WTC11 (cell line): ENCODE measurements around the gene PAAF1. TPM values are rescaled to one million over a fixed set of nuclear protein-coding genes. Genes with fewer than 3 reads are reported as not detected.

Experiments
- ATAC-seq: fragments of 200-7000 bp; cut with Tn5 transposase; 2 replicates; pipeline ENCODE4 v1.10.0; 2021; ENCODE audit warnings: mild to moderate bottlenecking, moderate library complexity
- CTCF ChIA-PET: fragments of 300-600 bp; sonication (Branson Sonifier 250); formaldehyde crosslinking; loops from one replicate; lab custom pipeline; 2021; ENCODE audit warnings: antibody characterized with exemption; lab: Charles Lee
- POLR2A ChIA-PET: fragments of 350-600 bp; sonication (Branson Sonifier 250); formaldehyde crosslinking; loops from one replicate; lab custom pipeline; 2021; ENCODE audit warnings: antibody characterized with exemption; lab: Charles Lee
- DNase-seq: peaks from one replicate; pipeline ENCODE4 v3.0.0; 2021; ENCODE audit warnings: low spot score
- H3K27ac Mint-ChIP-seq: 2 replicates; pipeline ENCODE4 v1.8.0; 2021; ENCODE audit warnings: mixed read lengths
- H3K27me3 Mint-ChIP-seq: 2 replicates; pipeline ENCODE4 v1.8.0; 2021; ENCODE audit warnings: low read depth, mild to moderate bottlenecking, moderate library complexity, mixed read lengths
- H3K36me3 Mint-ChIP-seq: 2 replicates; pipeline ENCODE4 v1.8.0; 2021; ENCODE audit warnings: mixed read lengths
- H3K4me1 Mint-ChIP-seq: 2 replicates; pipeline ENCODE4 v1.8.0; 2022; ENCODE audit warnings: mixed read lengths
- H3K4me3 Mint-ChIP-seq: 2 replicates; pipeline ENCODE4 v1.8.0; 2021; ENCODE audit warnings: mild to moderate bottlenecking, moderate library complexity, mixed read lengths
- H3K9me3 Mint-ChIP-seq: 2 replicates; pipeline ENCODE4 v1.8.0; 2021; ENCODE audit warnings: mixed read lengths
- ATF3 ChIP-seq: sonication (generic); formaldehyde crosslinking; conservative IDR thresholded peaks from 2 replicates; pipeline ENCODE4 v1.8.1; 2022; ENCODE audit warnings: mild to moderate bottlenecking, missing genetic modification reagents
- CDX4 ChIP-seq: fragments of 250-450 bp; sonication (Bioruptor Pico); IDR thresholded peaks from 2 replicates; pipeline ENCODE4 v1.9.0; 2021; ENCODE audit warnings: moderate library complexity, mild to moderate bottlenecking, inconsistent platforms, borderline replicate concordance
- CREM ChIP-seq: sonication (generic); formaldehyde crosslinking; IDR thresholded peaks from 2 replicates; pipeline ENCODE4 v1.8.1; 2022; ENCODE audit warnings: mild to moderate bottlenecking, missing genetic modification reagents, moderate library complexity
- ERG ChIP-seq: fragments of 250-450 bp; sonication (Bioruptor Pico); IDR thresholded peaks from 2 replicates; pipeline ENCODE4 v1.8.0; 2021; ENCODE audit warnings: mild to moderate bottlenecking
- FOXJ3 ChIP-seq: sonication (generic); formaldehyde crosslinking; IDR thresholded peaks from 2 replicates; pipeline ENCODE4 v1.9.0; 2021; ENCODE audit warnings: missing genetic modification reagents, mild to moderate bottlenecking, borderline replicate concordance
- JAZF1 ChIP-seq: fragments of 250-450 bp; sonication (Bioruptor Pico); IDR thresholded peaks from 2 replicates; pipeline ENCODE4 v1.9.0; 2021; ENCODE audit warnings: moderate library complexity, mild to moderate bottlenecking, inconsistent platforms
- JUN ChIP-seq: sonication (generic); formaldehyde crosslinking; IDR thresholded peaks from 2 replicates; pipeline ENCODE4 v1.8.0; 2023; ENCODE audit warnings: mild to moderate bottlenecking, missing genetic modification reagents
- OVOL2 ChIP-seq: fragments of 250-450 bp; sonication (Bioruptor Pico); IDR thresholded peaks from 2 replicates; pipeline ENCODE4 v1.9.0; 2021; ENCODE audit warnings: mild to moderate bottlenecking, borderline replicate concordance
- PREB ChIP-seq: sonication (generic); formaldehyde crosslinking; IDR thresholded peaks from 2 replicates; pipeline ENCODE4 v1.8.1; 2022; ENCODE audit warnings: mild to moderate bottlenecking, missing genetic modification reagents, moderate library complexity, borderline replicate concordance
- SMAD3 ChIP-seq: sonication (generic); formaldehyde crosslinking; IDR thresholded peaks from 2 replicates; pipeline ENCODE4 v1.8.0; 2022; ENCODE audit warnings: missing genetic modification reagents, mild to moderate bottlenecking, borderline replicate concordance
- STAT6 ChIP-seq: sonication (generic); formaldehyde crosslinking; conservative IDR thresholded peaks from 2 replicates; pipeline ENCODE4 v1.8.1; 2023; ENCODE audit warnings: mild to moderate bottlenecking, low read depth, missing genetic modification reagents, moderate library complexity
- TCF7 ChIP-seq: sonication (generic); formaldehyde crosslinking; IDR thresholded peaks from 2 replicates; pipeline ENCODE4 v1.8.0; 2022; ENCODE audit warnings: mild to moderate bottlenecking, low read depth, missing genetic modification reagents, moderate library complexity
- ZNF138 ChIP-seq: sonication (generic); formaldehyde crosslinking; conservative IDR thresholded peaks from 2 replicates; pipeline ENCODE4 v1.8.1; 2022; ENCODE audit warnings: mild to moderate bottlenecking, moderate library complexity, missing genetic modification reagents
- ZNF671 ChIP-seq: fragments of 250-450 bp; sonication (Bioruptor Pico); IDR thresholded peaks from 2 replicates; pipeline ENCODE4 v1.8.0; 2021; ENCODE audit warnings: mild to moderate bottlenecking
- total RNA-seq: library from RNA; stranded (reverse); gene quantifications from 3 replicates; pipeline ENCODE4 v1.2.3, GENCODE V29; 2021
- TF ChIP-seq, protein P1 (sequence below): fragments of 250-450 bp; sonication (Bioruptor Pico); IDR thresholded peaks from 2 replicates; pipeline ENCODE4 v1.9.0; 2021; ENCODE audit warnings: mild to moderate bottlenecking, borderline replicate concordance
- TF ChIP-seq, protein P2 (sequence below): sonication (generic); formaldehyde crosslinking; IDR thresholded peaks from 2 replicates; pipeline ENCODE4 v1.8.0; 2022; ENCODE audit warnings: mild to moderate bottlenecking, missing genetic modification reagents
- TF ChIP-seq, protein P3 (sequence below): sonication (generic); formaldehyde crosslinking; IDR thresholded peaks from 2 replicates; pipeline ENCODE4 v1.8.1; 2022; ENCODE audit warnings: low read depth, mild to moderate bottlenecking, moderate library complexity, missing genetic modification reagents, borderline replicate concordance
- TF ChIP-seq, protein P4 (sequence below): sonication (generic); formaldehyde crosslinking; IDR thresholded peaks from 2 replicates; pipeline ENCODE4 v1.8.1; 2023; ENCODE audit warnings: mild to moderate bottlenecking, missing genetic modification reagents

PAAF1 gene
- total RNA-seq, 1 experiment from 2014 or later = 27.7 TPM

GRCh38 chr11:73977856-73978519, 101.2 kb downstream of the PAAF1 start (continued):
- TF ChIP-seq, protein P1, sequence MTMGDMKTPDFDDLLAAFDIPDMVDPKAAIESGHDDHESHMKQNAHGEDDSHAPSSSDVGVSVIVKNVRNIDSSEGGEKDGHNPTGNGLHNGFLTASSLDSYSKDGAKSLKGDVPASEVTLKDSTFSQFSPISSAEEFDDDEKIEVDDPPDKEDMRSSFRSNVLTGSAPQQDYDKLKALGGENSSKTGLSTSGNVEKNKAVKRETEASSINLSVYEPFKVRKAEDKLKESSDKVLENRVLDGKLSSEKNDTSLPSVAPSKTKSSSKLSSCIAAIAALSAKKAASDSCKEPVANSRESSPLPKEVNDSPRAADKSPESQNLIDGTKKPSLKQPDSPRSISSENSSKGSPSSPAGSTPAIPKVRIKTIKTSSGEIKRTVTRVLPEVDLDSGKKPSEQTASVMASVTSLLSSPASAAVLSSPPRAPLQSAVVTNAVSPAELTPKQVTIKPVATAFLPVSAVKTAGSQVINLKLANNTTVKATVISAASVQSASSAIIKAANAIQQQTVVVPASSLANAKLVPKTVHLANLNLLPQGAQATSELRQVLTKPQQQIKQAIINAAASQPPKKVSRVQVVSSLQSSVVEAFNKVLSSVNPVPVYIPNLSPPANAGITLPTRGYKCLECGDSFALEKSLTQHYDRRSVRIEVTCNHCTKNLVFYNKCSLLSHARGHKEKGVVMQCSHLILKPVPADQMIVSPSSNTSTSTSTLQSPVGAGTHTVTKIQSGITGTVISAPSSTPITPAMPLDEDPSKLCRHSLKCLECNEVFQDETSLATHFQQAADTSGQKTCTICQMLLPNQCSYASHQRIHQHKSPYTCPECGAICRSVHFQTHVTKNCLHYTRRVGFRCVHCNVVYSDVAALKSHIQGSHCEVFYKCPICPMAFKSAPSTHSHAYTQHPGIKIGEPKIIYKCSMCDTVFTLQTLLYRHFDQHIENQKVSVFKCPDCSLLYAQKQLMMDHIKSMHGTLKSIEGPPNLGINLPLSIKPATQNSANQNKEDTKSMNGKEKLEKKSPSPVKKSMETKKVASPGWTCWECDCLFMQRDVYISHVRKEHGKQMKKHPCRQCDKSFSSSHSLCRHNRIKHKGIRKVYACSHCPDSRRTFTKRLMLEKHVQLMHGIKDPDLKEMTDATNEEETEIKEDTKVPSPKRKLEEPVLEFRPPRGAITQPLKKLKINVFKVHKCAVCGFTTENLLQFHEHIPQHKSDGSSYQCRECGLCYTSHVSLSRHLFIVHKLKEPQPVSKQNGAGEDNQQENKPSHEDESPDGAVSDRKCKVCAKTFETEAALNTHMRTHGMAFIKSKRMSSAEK (CRISPR knock-in tag) = no peak
- TF ChIP-seq STAT6 = no peak
- no peak for TF ChIP-seq ATF3 (CRISPR knock-in tag)
- TF ChIP-seq OVOL2 (CRISPR knock-in tag) = no peak
- TF ChIP-seq ZNF671 = no peak
- no peak for TF ChIP-seq TCF7
- no peak for TF ChIP-seq PREB (CRISPR knock-in tag)
- no peak for TF ChIP-seq CDX4
- no peak for TF ChIP-seq JUN (CRISPR knock-in tag)
- TF ChIP-seq, all 79 proteins: peak for 0

GRCh38 chr11:73978576-73979086, 101.8 kb downstream of the PAAF1 start:
- Mint-ChIP-seq H3K27ac (no peak overlapping the region), H3K27me3 (peaks cover under 1% of the 10 kb centered on the region)
- TF ChIP-seq, protein P2, sequence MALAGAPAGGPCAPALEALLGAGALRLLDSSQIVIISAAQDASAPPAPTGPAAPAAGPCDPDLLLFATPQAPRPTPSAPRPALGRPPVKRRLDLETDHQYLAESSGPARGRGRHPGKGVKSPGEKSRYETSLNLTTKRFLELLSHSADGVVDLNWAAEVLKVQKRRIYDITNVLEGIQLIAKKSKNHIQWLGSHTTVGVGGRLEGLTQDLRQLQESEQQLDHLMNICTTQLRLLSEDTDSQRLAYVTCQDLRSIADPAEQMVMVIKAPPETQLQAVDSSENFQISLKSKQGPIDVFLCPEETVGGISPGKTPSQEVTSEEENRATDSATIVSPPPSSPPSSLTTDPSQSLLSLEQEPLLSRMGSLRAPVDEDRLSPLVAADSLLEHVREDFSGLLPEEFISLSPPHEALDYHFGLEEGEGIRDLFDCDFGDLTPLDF (CRISPR knock-in tag) = no peak
- TF ChIP-seq, protein P3, sequence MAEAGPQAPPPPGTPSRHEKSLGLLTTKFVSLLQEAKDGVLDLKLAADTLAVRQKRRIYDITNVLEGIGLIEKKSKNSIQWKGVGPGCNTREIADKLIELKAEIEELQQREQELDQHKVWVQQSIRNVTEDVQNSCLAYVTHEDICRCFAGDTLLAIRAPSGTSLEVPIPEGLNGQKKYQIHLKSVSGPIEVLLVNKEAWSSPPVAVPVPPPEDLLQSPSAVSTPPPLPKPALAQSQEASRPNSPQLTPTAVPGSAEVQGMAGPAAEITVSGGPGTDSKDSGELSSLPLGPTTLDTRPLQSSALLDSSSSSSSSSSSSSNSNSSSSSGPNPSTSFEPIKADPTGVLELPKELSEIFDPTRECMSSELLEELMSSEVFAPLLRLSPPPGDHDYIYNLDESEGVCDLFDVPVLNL (CRISPR knock-in tag) = no peak
- TF ChIP-seq ZNF138 (CRISPR knock-in tag) = no peak
- TF ChIP-seq FOXJ3 (CRISPR knock-in tag) = no peak
- TF ChIP-seq JAZF1 (CRISPR knock-in tag) = no peak
- TF ChIP-seq ERG = no peak
- TF ChIP-seq, protein P4, sequence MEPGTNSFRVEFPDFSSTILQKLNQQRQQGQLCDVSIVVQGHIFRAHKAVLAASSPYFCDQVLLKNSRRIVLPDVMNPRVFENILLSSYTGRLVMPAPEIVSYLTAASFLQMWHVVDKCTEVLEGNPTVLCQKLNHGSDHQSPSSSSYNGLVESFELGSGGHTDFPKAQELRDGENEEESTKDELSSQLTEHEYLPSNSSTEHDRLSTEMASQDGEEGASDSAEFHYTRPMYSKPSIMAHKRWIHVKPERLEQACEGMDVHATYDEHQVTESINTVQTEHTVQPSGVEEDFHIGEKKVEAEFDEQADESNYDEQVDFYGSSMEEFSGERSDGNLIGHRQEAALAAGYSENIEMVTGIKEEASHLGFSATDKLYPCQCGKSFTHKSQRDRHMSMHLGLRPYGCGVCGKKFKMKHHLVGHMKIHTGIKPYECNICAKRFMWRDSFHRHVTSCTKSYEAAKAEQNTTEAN (CRISPR knock-in tag) = no peak
- TF ChIP-seq SMAD3 (CRISPR knock-in tag) = no peak
- TF ChIP-seq CREM (CRISPR knock-in tag) = no peak

More at GRCh38 chr11:73978576-73979086, 101.8 kb downstream of the PAAF1 start:
- Mint-ChIP-seq H3K36me3 (peaks cover 67% of the 10 kb centered on the region), H3K9me3 (no peaks in the 10 kb centered on the region), H3K4me1 (peaks cover 27% of the 10 kb centered on the region), H3K4me3 (no peak overlapping the region)
- no peak for DNase-seq
- POLR2A ChIA-PET = no interaction called here
- CTCF ChIA-PET = interaction anchor here (0.6 to 1.2 kb wide), 2 partner anchors 31 to 627 kb away, joined by 3 read pairs; no protein-coding TSS in a partner anchor
- ATAC-seq = no peak
